ENCODE measurements around the gene RBM28. TPM values are rescaled to one million over a fixed set of nuclear protein-coding genes. Genes with fewer than 3 reads are reported as not detected.

RBM28 gene
- total and polyA plus RNA-seq, 2 donors from 2014 or later = 11.5 to 35.2 TPM

DNA sequence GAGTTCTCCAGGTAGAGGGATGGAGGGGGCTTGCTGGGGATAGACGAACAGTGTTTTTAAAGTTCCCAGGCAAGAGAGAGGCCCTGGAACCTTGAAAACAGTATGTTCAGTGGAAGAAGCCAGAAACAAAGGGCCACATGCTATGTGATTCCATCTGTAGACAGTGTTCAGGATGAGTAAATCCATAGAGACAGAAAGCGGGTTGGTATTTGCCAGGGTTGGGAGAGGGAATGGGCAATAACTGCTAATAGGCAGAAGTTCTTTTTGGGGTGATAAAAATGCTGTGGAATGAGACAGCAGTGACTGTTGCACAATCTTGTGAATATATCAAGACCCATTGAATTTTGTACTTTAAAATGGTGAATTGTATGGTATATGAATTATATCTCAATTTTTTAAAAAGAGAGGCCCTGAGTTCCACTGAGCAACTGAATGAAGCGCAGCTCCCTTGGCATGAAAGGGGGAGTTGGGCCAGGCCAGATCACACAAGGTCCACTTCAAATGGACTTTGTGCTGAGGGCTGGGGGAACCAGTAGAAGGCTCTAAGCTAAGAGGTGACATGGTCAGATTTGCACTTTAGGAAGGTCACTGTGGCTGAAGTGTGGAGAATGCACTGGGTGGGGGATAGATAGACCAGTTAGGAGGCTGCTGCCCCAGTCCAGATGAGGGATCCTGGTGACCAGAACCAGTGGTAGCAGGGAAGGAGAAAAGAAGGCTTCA, 68.7 kb downstream of the RBM28 start:
- no peak for DNase-seq
- no peak overlapping the region for H3K4me3 ChIP-seq (ENCODE audit: low read length in 3 of 3)
- peaks cover 7% of the 10 kb centered on the region for H3K27me3 ChIP-seq (ENCODE audit: control insufficient read depth, insufficient read depth, low read length)
- no peak overlapping the region for H3K9ac ChIP-seq (ENCODE audit: low read length in 3 of 3)
- intact Hi-C loops (cut with DNase I) = no loop called here
- peaks cover 0 to 9% (median 0%) of the 10 kb centered on the region in 3 donors for H3K4me1 ChIP-seq (ENCODE audit: control insufficient read depth in 2 of 3, insufficient read depth in 2 of 3, low read depth in 1 of 3, low read length in 3 of 3)
- H3K36me3 ChIP-seq (ENCODE audit: control insufficient read depth in 2 of 3, insufficient read depth in 3 of 3, low read length in 3 of 3) = no peaks in the 10 kb centered on the region
- H3K27ac ChIP-seq (ENCODE audit: low read depth in 2 of 2, low read length in 2 of 2) = no peak overlapping the region
- no peak for FAIRE-seq
- TF ChIP-seq, protein P1, sequence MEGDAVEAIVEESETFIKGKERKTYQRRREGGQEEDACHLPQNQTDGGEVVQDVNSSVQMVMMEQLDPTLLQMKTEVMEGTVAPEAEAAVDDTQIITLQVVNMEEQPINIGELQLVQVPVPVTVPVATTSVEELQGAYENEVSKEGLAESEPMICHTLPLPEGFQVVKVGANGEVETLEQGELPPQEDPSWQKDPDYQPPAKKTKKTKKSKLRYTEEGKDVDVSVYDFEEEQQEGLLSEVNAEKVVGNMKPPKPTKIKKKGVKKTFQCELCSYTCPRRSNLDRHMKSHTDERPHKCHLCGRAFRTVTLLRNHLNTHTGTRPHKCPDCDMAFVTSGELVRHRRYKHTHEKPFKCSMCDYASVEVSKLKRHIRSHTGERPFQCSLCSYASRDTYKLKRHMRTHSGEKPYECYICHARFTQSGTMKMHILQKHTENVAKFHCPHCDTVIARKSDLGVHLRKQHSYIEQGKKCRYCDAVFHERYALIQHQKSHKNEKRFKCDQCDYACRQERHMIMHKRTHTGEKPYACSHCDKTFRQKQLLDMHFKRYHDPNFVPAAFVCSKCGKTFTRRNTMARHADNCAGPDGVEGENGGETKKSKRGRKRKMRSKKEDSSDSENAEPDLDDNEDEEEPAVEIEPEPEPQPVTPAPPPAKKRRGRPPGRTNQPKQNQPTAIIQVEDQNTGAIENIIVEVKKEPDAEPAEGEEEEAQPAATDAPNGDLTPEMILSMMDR (IDR thresholded peaks at IDR 0.05; ENCODE audit: borderline replicate concordance, extremely low read depth, insufficient read depth) = no peak
- H3K9me3 ChIP-seq (ENCODE audit: control insufficient read depth in 2 of 3, insufficient read depth in 1 of 3, low read length in 3 of 3) = peaks cover 0 to 6% (median 0%) of the 10 kb centered on the region in 3 donors

DNA sequence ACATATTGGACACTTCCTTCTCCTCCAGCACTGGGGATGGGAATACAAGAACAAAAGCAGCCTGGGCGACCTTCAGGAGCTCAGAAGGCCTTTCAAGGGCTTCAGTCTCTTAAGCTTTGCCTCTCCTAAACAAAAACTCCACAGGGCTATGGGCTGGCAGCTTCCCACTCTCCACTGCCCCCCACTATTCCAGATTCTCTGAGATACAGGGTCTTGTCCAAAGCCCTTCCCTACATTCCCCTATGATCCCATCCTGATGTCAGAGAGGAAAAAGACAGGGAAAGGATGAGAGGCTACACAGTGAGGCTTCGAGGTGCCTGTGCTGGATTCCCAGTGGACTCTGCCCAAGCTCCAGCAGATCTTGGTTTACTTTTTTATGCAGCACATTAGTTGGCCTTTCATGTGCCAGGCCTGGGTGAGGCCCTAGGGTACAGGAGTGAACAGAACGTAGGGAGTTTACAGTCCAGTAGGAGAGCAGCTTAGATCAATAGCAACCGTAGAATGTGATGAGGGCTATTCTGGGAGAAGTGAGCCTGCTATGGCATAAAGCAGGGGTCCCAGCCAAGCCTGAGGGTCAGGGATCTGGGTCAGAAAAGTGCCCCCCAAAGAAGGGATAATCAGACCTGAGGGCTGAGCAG, 69.3 kb downstream of the RBM28 start:
- Histone ChIP-seq H3K36me3 (ENCODE audit: control insufficient read depth in 2 of 3, insufficient read depth in 3 of 3, low read length in 3 of 3) (no peaks in the 10 kb centered on the region), H3K9me3 (ENCODE audit: control insufficient read depth in 2 of 3, insufficient read depth in 1 of 3, low read length in 3 of 3) (peaks cover 0 to 6% (median 0%) of the 10 kb centered on the region in 3 donors), H3K4me1 (ENCODE audit: control insufficient read depth in 2 of 3, insufficient read depth in 2 of 3, low read depth in 1 of 3, low read length in 3 of 3) (peaks cover 0 to 9% (median 0%) of the 10 kb centered on the region in 3 donors), H3K9ac (ENCODE audit: low read length in 3 of 3) (no peak overlapping the region), H3K27ac (ENCODE audit: low read depth in 2 of 2, low read length in 2 of 2) (no peak overlapping the region), H3K4me3 (ENCODE audit: low read length in 3 of 3) (no peak overlapping the region), H3K27me3 (ENCODE audit: control insufficient read depth, insufficient read depth, low read length) (peaks cover 7% of the 10 kb centered on the region)
- DNase-seq (no peak), FAIRE-seq (no peak)
- intact Hi-C loops (cut with DNase I) = no loop called here
- TF ChIP-seq, protein P1 (IDR thresholded peaks at IDR 0.05; ENCODE audit: borderline replicate concordance, extremely low read depth, insufficient read depth) = no peak

DNA sequence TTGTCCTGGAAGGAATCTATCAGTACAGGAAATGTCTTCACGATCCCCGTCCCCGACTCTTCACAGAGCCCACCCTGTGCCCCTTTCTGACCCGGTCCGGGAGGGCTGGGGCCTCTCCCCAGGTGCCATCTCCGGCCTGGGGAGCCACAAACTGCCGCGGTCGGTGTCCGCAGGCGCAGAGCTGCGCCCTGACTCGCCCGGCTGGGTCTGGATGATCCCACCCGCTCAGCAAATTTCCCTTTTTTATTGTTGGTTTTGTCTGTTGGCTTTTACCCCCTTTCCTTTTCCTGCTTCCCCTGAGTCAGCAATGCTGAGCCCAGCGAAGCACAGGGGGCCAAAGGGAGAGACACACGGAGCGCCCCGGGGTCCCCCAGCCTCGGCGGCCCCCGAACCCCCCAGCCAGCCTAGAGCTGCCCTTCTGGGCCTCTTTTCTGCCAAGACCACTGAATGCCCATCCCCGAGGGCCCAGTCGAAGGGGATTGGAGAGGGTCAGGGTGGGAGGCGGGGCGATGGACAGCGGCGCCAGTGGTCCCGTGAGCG, 71.7 kb downstream of the RBM28 start:
- Histone ChIP-seq H3K4me3 (ENCODE audit: low read length in 3 of 3) (peak overlapping the region in 1 of 3 donors; percentile 39), H3K27me3 (ENCODE audit: control insufficient read depth, insufficient read depth, low read length) (peaks cover 7% of the 10 kb centered on the region), H3K4me1 (ENCODE audit: control insufficient read depth in 2 of 3, insufficient read depth in 2 of 3, low read depth in 1 of 3, low read length in 3 of 3) (peaks cover 0 to 13% (median 6%) of the 10 kb centered on the region in 3 donors), H3K27ac (ENCODE audit: low read depth in 2 of 2, low read length in 2 of 2) (no peak overlapping the region), H3K9ac (ENCODE audit: low read length in 3 of 3) (peak overlapping the region in 1 of 3 donors; percentile 34), H3K9me3 (ENCODE audit: control insufficient read depth in 2 of 3, insufficient read depth in 1 of 3, low read length in 3 of 3) (no peaks in the 10 kb centered on the region), H3K36me3 (ENCODE audit: control insufficient read depth in 2 of 3, insufficient read depth in 3 of 3, low read length in 3 of 3) (no peaks in the 10 kb centered on the region)
- TF ChIP-seq, protein P1 (IDR thresholded peaks at IDR 0.05; ENCODE audit: borderline replicate concordance, extremely low read depth, insufficient read depth) = no peak
- DNase-seq (peak in 1 of 5 donors; percentile 20), FAIRE-seq (no peak)
- intact Hi-C loops (cut with DNase I) = no loop called here

Measured in kidney (tissue), 14 donors.